Activated naive CD8-positive, alpha-beta T cell treated with anti-CD3 and anti-CD28 coated beads, Interleukin-2, amount 50 U/mL, for 16 hours (primary cell): ENCODE results near the gene UBE2M.
"Not testable (repeated sequence)": the region's sequence is repeated elsewhere in the genome, so short reads cannot be mapped to it uniquely, and the experiment has no call there.

Experiments
- DNase-seq: peaks from one replicate; pipeline ENCODE4 v3.0.0-alpha.2; 2020; ENCODE audit warnings: low read depth, low spot score

Gene UBE2M

GRCh38 chr19:58558066-58558622, at the start of gene UBE2M:
UBE2M (minus strand) TSS chr19:58558611; CDS start chr19:58558381, 230 bp downstream.
- no peak for DNase-seq

DNA sequence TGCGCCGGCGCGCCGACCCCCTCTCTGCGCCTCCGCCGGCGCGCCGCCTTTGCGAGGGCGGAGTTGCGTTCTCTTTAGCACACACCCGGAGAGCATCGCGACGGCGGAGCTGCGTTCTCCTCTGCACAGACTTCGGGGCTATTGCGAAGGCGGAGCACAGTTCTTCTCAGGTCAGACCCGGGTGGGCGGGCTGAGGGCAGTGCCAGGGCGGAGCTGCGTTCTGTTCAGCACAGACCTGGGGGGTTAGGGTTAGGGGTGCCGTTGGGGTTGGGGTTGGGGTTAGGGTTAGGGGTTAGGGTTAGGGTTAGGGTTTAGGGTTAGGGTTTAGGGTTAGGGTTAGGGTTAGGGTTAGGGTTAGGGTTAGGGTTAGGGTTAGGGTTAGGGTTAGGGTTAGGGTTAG, 48.8 kb upstream of the UBE2M start:
- DNase-seq: not testable (repeated sequence)

GRCh38 chr19:58606251-58606896, 48.0 kb upstream of the UBE2M start:
- DNase-seq: not testable (repeated sequence)

- no peak for DNase-seq
Observed at GRCh38 chr19:58586133-58586765, 27.8 kb upstream of the UBE2M start.

- no peak for DNase-seq
Observed at GRCh38 chr19:58585442-58586132, 27.2 kb upstream of the UBE2M start.

- DNase-seq: no peak
Observed at GRCh38 chr19:58584498-58585441, 26.4 kb upstream of the UBE2M start.

GRCh38 chr19:58582985-58583384, 24.6 kb upstream of the UBE2M start:
- DNase-seq: no peak

- DNase-seq: peak; percentile 82
Observed at GRCh38 chr19:58581227-58582141, 23.1 kb upstream of the UBE2M start.

- DNase-seq: no peak
Observed at GRCh38 chr19:58579473-58580142, 21.2 kb upstream of the UBE2M start.

GRCh38 chr19:58578012-58578925, 19.9 kb upstream of the UBE2M start:
- no peak for DNase-seq

- DNase-seq: not testable (repeated sequence)
Observed at GRCh38 chr19:58577581-58577980, 19.2 kb upstream of the UBE2M start.

GRCh38 chr19:58575183-58576041, 17.0 kb upstream of the UBE2M start:
- DNase-seq: peak; percentile 46

- no peak for DNase-seq
Observed at GRCh38 chr19:58573658-58574164, 15.3 kb upstream of the UBE2M start.

DNA sequence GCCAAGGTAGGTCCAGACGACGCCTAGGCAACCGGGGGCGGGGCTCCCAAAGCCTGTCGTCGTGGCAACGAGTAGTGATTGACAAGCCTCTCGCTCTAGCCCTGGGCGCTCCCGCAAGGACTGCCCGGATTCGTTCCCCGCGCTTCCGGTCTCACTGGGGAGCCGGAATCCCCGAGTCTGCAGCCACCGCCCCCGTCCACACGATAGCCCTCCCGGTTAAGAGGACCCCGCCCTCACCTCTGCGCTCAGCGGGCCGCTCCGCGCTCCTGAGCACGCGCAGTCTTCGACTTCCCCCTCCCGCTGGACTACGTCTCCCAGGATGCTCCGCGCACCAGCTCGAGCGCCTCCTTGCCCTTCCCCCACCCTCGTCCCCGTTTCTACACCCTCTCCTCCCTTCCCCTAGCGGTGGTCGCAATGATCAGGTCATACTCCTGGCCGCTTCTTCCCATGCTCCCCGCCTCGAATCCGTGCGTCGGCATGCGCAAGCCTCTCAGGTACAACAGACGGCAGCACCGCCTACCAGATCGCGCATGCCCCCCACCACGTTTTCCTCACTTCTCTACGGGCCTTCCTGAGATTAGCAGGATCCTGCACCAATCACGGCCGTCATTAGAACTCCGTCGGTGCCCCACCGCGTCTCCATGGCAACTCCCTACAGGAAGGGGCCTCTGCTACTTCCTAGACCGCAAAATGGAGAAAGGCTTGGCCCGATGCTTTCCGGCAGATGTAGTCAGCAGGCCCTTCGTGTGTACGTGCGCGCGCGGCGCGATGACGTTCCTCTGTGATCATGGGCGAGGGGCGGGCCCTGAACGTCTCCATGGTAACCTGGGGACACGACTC, 14.6 kb upstream of the UBE2M start, which contains the start of gene MZF1:
Gene MZF1, minus strand, starts transcription at position 518 of the 840 bp plus-strand sequence. CDS start 1,946 bp downstream, outside the sequence.
- DNase-seq: peak; percentile 98

- DNase-seq: no peak
Observed at GRCh38 chr19:58572026-58572817, 13.8 kb upstream of the UBE2M start.

GRCh38 chr19:58571575-58571947, 13.2 kb upstream of the UBE2M start:
- no peak for DNase-seq
